ENCODE data around the gene ACLY.
"Not testable (repeated sequence)": the region's sequence is repeated elsewhere in the genome, so short reads cannot be mapped to it uniquely, and the experiment has no call there.

ACLY gene

GRCh38 chr17:41869426-41869825 is 49.3 kb downstream of the ACLY start:
- DNase-seq, result no peak

- DNase-seq, result no peak
These were observed 50.2 kb downstream of the ACLY start for GRCh38 chr17:41868568-41868967.

DNA sequence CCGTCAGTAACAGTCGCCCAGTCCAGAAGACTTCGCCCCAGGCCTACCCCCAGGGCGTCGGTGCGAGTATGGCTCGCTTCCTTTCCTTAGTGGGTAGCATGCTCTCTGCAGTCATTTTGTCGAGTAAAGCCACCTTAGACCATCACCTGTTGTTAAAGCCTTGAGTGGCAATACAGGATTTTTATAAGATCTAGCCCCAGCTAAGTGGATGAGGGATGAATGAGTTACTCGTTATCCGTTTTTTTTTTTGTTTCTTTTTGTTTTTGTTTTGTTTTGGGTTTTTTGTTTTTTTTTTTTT is 53.2 kb downstream of the ACLY start:
- DNase-seq, result no peak

DNA sequence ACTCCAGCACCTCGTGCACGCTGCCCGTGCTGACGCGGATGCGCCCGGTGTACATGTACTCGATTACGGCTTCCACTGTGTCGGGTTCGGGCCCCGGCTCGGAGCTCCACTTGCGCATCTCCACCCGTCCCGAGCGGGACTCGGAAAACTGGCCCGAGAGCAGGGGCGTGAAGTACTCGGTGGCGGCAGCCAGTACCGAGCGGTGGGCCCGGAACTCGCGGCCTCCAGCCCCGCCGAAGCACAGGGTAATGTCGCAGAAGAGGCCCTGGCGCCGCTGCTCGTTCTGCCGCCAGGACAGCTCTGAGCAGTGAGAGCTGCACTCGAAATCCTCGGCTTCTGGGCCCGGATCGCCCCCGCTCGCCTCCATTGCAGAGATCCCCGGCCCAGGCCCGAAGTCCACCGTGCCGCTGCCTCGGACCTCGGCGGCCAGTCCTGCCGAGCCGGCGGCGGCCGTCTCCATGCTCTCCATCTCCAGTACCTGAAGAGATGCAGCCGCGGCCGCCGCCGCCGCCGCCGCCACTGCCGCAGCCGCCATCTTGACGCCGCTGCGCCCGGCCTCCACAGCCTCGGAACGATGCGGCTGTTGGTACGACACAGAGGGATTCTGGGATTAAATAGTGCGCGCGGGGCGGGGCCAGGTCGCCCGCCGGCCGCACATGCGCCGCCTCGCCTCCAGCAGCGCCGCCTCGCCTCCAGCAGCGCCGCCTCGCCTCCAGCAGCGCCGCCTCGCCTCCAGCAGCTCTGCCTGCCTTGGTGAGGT is 53.7 kb downstream of the ACLY start, which contains the start of gene KLHL11:
Gene KLHL11, minus strand, starts transcription at position 588 of the 760 bp plus-strand sequence. Its CDS starts 53 bp downstream, at position 535.
- peak; percentile 44 for DNase-seq

GRCh38 chr17:41864498-41864835 is 54.3 kb downstream of the ACLY start:
- DNase-seq, result no peak

- no peak for DNase-seq
These were observed 55.5 kb downstream of the ACLY start for GRCh38 chr17:41863074-41863848.

GRCh38 chr17:41860254-41860931 is 58.4 kb downstream of the ACLY start:
- DNase-seq, result no peak

GRCh38 chr17:41851382-41851781 is 67.4 kb downstream of the ACLY start:
- DNase-seq, result not testable (repeated sequence)

- DNase-seq, result no peak
These were observed 69.3 kb downstream of the ACLY start for GRCh38 chr17:41849251-41849990.

GRCh38 chr17:41848788-41849187 is 70.0 kb downstream of the ACLY start:
- no peak for DNase-seq

- DNase-seq, result no peak
These were observed 73.8 kb downstream of the ACLY start for GRCh38 chr17:41844971-41845370.

DNA sequence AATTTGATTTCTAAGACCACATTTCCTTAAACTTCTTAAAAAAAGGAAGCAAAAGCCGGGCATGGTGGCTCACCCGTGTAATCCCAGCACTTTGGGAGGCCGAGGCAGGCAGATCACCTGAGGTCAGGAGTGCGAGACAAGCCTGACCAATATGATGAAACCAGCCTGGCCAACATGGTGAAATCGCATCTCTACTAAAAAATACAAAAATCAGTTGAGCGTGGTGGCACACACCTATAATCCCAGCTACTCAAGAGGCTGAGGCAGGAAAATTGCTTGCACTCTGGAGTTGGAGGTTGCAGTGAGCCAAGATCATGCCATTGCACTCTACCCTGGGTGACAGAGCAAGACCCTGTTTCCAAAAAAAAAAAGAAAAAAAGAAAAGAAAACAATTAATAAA is 78.0 kb downstream of the ACLY start:
- not testable (repeated sequence) for DNase-seq

DNA sequence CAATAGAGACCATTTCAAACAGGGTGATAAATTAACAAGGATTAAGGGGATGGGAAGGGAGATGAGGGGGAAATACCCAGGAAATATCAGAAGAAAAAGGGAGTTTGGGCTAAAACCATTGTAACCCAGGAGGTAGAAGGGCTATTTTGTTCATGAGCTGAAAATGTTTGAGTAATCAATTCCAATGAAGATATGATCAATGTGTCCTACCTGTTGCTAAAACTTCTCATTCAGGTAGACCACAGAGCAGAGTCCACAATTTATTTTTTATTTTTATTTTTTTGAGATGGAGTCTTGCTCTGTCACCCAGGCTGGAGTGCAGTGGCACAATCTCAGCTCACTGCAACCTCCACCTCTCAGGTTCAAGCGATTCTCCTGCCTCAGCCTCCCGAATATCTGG is 79.3 kb downstream of the ACLY start:
- DNase-seq, result not testable (repeated sequence)

DNA sequence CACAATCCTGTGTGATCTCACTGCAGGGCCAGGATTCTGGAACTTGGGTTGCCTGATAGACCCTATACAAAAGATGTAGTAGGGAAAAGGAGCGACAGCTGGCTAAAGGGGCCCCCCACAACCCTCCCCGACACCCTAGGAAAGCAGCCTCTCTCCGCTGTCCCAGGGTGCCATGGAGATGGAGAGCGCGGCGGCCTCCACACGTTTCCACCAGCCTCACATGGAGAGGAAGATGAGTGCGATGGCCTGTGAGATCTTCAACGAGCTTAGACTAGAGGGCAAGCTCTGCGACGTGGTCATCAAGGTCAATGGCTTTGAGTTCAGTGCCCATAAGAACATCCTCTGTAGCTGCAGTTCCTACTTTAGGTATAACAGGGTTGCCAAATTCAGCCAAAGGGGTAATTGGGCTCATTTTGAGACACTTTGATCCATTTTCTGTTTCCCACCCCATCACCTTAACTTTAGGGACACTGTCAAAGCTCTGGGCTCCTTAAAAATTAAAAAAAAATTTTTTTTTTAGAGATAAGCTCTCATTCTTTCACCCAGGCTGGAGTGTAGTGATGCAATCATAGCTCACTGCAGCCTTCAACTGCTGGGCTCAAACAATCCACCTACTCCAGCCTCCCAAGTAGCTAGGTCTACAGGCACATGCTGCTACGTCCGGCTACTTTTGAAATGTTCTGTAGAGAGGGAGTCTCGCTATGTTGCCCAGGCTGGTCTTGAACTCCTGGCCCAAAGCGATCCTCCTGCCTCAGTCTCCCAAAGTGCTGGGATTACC is 80.8 kb downstream of the ACLY start, which contains the start of gene KLHL10:
Gene KLHL10, plus strand, starts transcription at position 65 of the 778 bp plus-strand sequence. Its CDS starts 108 bp downstream, at position 173.
- DNase-seq, result no peak

DNA sequence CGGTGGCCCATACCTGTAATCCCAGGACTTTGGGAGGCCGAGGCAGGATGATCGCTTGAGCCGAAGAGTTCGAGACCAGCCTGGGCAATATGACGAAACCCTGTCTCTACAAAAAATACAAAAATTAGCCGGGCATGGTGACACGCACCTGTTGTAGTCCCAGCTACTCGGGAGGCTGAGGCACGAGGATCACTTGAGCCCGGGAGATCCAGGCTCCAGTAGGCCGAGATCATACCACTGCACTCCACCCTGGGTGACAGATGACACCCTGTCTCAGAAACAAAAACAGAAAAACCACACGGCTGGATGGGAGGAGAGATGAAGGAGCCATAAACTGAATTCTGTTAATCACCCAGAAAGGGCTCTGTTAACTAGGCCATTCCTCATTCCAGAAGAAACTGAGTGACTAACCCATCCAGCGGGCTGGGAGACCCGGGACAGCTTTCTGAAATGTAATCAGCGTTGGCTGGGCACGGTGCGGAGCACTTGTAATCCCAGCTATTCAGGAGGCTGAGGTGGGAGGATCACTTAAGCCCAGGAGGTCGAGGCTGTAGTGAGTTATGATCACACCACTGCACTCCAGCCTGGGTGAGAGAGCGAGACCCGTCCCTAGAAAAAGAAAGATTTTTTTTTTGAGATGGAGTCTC is 82.1 kb downstream of the ACLY start:
- DNase-seq, result no peak

- no peak for DNase-seq
These were observed 82.8 kb downstream of the ACLY start, which contains the start of gene NT5C3B for GRCh38 chr17:41835800-41836549. TSS of gene NT5C3B (minus strand) at chr17:41836232. CDS start at chr17:41836193, 39 bp downstream.

- no peak for DNase-seq
These were observed 83.4 kb downstream of the ACLY start for GRCh38 chr17:41835214-41835799.

- DNase-seq, result not testable (repeated sequence)
These were observed 88.8 kb downstream of the ACLY start for GRCh38 chr17:41829961-41830360.

DNA sequence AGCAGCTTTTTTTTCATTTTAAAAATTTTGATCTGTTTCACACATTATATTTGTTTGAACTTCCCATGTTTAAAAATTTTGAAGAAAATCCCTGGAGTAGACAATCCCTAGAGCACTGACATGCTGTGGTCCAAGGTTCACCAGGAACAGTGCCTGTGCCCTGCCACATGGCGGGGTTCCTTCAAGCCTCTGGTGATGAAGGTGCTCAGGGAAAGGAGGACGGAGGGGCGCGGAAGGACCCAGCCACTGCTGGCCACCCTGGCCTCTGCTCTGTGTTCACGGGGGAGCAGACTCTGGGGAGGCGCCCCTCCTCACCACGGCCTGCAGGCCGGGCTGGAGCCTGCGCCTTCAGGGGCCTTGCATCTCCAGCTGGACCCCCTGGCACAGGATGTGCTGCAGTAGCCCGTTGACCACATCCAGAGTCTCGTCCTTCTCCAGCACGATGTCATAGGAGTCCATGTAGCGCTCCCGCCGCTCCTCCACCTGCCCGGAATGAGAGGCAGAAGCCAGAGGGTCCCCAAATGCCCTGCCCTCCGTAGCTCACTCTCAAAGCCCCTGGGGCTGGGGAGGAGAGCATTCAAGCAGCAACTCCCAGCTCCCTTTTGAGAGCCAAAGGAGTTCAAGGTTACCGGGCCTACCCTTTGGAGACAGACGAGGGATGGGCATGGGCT is 93.4 kb downstream of the ACLY start:
- DNase-seq, result no peak

DNA sequence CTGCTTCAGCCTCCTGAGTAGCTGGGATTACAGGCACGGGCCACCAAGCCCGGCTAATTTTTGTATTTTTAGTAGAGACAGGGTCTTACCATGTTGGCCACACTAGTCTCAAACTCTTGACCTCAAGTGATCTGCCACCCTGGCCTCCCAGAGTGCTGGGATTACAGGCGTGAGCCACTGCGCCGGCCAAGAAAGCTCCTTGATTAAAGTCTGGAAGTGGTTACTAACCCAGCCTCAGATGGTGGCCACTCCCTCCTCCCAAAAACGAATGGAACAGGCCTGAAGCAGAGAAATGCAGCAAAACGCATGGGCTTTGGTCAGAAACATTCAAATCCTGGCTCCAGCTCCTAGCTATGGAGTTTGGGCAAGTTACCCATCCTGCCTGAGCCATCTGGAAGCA is 94.7 kb downstream of the ACLY start:
- DNase-seq, result no peak

Data from SHP77 treated with DMSO at 0.1 percent for 48 hours (cell line).